ENCODE results near the gene PRDM12. TPM values are rescaled to one million over a fixed set of nuclear protein-coding genes. Genes with fewer than 3 reads are reported as not detected.

Gene PRDM12
- total RNA-seq, 1 experiment from 2014 or later: 0.28 TPM

DNA sequence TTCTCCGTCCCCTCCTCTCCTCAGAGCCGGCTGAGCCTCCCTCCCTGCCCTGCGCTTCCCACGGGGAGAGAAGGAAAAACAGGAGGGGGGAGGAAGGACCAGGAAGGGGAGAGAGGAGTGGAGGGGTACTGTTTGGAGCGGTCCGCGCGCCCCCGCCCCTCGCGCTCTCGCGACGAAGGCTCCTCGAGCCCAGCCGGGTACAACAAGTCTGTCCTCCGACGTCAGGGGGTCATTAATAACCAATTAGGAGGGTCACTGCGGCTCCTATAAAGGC lies 480 bp upstream of the PRDM12 start:
- no peaks in the 10 kb centered on the region for H3K9me3 Mint-ChIP-seq (ENCODE audit: unreplicated experiment)
- intact Hi-C loops (cut with micrococcal nuclease): no loop called here
- peaks cover 81% of the 10 kb centered on the region for H3K27me3 Mint-ChIP-seq (ENCODE audit: insufficient read depth, unreplicated experiment)
- H3K36me3 Mint-ChIP-seq (ENCODE audit: insufficient read depth, unreplicated experiment): no peaks in the 10 kb centered on the region
- no peak overlapping the region for H3K27ac Mint-ChIP-seq (ENCODE audit: low read depth, unreplicated experiment)
- DNase-seq (ENCODE audit: unreplicated experiment): no peak
- TF ChIP-seq, protein P1, sequence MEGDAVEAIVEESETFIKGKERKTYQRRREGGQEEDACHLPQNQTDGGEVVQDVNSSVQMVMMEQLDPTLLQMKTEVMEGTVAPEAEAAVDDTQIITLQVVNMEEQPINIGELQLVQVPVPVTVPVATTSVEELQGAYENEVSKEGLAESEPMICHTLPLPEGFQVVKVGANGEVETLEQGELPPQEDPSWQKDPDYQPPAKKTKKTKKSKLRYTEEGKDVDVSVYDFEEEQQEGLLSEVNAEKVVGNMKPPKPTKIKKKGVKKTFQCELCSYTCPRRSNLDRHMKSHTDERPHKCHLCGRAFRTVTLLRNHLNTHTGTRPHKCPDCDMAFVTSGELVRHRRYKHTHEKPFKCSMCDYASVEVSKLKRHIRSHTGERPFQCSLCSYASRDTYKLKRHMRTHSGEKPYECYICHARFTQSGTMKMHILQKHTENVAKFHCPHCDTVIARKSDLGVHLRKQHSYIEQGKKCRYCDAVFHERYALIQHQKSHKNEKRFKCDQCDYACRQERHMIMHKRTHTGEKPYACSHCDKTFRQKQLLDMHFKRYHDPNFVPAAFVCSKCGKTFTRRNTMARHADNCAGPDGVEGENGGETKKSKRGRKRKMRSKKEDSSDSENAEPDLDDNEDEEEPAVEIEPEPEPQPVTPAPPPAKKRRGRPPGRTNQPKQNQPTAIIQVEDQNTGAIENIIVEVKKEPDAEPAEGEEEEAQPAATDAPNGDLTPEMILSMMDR (IDR thresholded peaks at IDR 0.05; ENCODE audit: unreplicated experiment): no peak
- CTCF ChIA-PET: interaction anchor here (0.5 kb wide), 1 partner anchor 203 kb away, joined by 3 read pairs; no protein-coding TSS in a partner anchor
- H3K4me1 Mint-ChIP-seq (ENCODE audit: insufficient read depth, unreplicated experiment): no peaks in the 10 kb centered on the region
- no TSS peak for BruUV-seq (replicated peaks)
- POLR2A ChIA-PET: no interaction called here
- H3K4me3 Mint-ChIP-seq (ENCODE audit: unreplicated experiment): no peak overlapping the region

DNA sequence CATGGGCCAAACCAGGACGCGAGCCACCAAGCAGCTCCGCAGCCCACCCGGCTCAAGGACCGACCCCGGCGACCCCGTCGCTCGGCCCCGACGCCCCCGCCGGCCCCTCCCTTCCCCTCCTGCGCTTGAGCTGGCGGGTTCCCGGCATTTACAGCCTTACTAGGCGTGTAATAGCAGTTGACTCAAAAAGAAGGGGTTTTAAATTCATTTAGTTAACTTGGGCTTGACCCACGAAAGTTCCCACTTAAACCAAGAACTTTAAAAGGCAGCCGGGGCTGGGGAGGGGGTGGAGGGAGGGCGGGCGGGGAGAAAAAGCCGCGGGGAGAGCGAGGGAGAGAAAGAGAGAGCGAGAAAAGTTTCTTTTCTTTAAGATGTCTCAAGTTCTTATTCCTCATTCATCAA lies 636 bp downstream of the PRDM12 start:
- Mint-ChIP-seq H3K27me3 (ENCODE audit: insufficient read depth, unreplicated experiment) (peaks cover 69% of the 10 kb centered on the region), H3K36me3 (ENCODE audit: insufficient read depth, unreplicated experiment) (no peaks in the 10 kb centered on the region), H3K4me1 (ENCODE audit: insufficient read depth, unreplicated experiment) (no peaks in the 10 kb centered on the region), H3K9me3 (ENCODE audit: unreplicated experiment) (no peaks in the 10 kb centered on the region), H3K4me3 (ENCODE audit: unreplicated experiment) (no peak overlapping the region), H3K27ac (ENCODE audit: low read depth, unreplicated experiment) (no peak overlapping the region)
- no peak for DNase-seq (ENCODE audit: unreplicated experiment)
- BruUV-seq (replicated peaks): no TSS peak
- ChIA-PET CTCF (no interaction called here), POLR2A (no interaction called here)
- TF ChIP-seq, protein P1 (IDR thresholded peaks at IDR 0.05; ENCODE audit: unreplicated experiment): no peak
- intact Hi-C loops (cut with micrococcal nuclease): no loop called here

DNA sequence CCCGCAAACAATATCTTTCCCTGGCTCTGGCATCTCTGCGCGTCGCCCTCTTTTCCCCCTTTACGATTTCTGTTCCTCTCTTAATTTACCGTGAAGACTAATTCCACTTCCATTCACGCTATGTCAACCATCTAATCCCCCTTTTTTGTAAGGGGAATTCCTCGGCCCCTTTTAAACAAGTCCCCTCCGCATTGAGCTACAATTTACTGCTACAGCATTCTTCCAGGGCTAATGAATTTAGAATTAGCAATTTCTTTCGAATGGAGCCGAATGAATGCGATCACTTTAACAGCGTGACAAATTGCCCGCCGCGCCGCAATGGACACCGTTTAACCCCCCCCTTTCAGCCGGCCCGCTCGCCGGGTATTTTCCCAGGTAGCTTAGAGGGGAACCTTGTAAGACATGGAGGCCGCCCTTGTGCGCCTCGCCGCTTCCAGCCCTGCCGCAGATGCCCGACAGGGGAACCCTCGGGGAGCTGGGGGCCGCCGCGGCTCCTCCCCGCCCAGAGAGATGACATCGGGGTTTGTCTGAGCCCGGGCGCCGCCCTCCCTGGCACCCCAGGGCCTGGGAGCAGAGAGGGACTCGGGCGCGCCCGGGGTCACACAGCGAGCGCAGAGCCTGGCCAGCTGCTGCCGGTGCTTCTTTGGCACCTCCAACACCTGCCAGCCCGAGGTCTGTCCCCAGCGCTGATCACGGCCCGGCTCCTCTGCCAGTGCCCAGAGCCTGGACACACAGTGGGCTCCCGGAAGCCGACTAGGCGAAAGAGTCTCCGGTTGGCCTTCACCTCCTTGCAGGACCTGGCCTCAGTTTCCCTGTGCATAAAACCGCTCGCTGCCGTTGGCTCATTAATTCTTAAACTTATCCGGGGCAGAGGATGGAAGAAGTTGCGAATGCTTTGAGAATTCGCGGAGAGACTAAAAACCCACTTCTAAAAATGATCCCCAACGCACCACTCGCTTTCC lies 1.3 kb downstream of the PRDM12 start:
- Mint-ChIP-seq H3K27ac (ENCODE audit: low read depth, unreplicated experiment) (no peak overlapping the region), H3K36me3 (ENCODE audit: insufficient read depth, unreplicated experiment) (no peaks in the 10 kb centered on the region), H3K4me1 (ENCODE audit: insufficient read depth, unreplicated experiment) (no peaks in the 10 kb centered on the region), H3K9me3 (ENCODE audit: unreplicated experiment) (no peaks in the 10 kb centered on the region), H3K27me3 (ENCODE audit: insufficient read depth, unreplicated experiment) (peaks cover 66% of the 10 kb centered on the region), H3K4me3 (ENCODE audit: unreplicated experiment) (no peak overlapping the region)
- TF ChIP-seq, protein P1 (IDR thresholded peaks at IDR 0.05; ENCODE audit: unreplicated experiment): no peak
- POLR2A ChIA-PET: no interaction called here
- CTCF ChIA-PET: interaction anchor here (0.7 kb wide), 1 partner anchor 492 kb away, joined by 3 read pairs; no protein-coding TSS in a partner anchor
- no peak for DNase-seq (ENCODE audit: unreplicated experiment)
- intact Hi-C loops (cut with micrococcal nuclease): no loop called here
- BruUV-seq (replicated peaks): no TSS peak

DNA sequence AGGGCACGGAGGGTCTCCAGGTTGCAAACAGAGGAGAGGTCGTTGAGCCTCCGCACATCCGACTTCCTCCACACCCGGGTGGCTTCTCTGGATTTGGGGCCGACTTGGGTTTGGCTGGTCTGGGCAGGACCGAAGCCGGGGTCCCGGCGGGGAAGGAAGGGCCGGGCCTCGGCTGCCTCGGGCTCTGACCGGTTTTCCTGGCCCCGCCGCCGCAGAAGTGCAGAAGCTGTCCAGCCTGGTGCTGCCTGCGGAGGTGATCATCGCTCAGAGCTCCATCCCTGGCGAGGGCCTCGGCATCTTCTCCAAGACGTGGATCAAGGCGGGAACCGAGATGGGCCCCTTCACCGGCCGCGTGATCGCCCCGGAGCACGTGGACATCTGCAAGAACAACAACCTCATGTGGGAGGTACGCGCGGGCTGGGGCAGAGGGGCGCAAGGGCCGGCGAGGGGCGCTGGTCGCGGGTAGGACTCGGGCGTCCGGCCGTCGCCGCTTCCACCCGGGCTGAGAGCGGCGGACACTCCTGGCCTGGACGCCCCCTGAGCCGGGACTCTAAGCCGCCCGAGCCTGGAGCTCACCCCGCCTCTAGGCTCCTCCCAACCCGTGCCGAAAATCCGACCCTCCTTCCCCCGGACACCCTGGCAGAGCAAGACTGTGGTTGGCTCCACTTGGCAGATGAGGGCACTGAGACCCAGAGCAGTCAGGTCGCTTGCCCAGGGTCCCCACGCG lies 2.2 kb downstream of the PRDM12 start:
- H3K4me3 Mint-ChIP-seq (ENCODE audit: unreplicated experiment): no peak overlapping the region
- no peaks in the 10 kb centered on the region for H3K36me3 Mint-ChIP-seq (ENCODE audit: insufficient read depth, unreplicated experiment)
- no peak for DNase-seq (ENCODE audit: unreplicated experiment)
- CTCF ChIA-PET: interaction anchor here (0.7 kb wide), 2 partner anchors 23 to 493 kb away, joined by 3 to 4 read pairs; no protein-coding TSS in a partner anchor
- H3K27me3 Mint-ChIP-seq (ENCODE audit: insufficient read depth, unreplicated experiment): peaks cover 61% of the 10 kb centered on the region
- no peak overlapping the region for H3K27ac Mint-ChIP-seq (ENCODE audit: low read depth, unreplicated experiment)
- no TSS peak for BruUV-seq (replicated peaks)
- intact Hi-C loops (cut with micrococcal nuclease): no loop called here
- POLR2A ChIA-PET: no interaction called here
- H3K4me1 Mint-ChIP-seq (ENCODE audit: insufficient read depth, unreplicated experiment): no peaks in the 10 kb centered on the region
- no peaks in the 10 kb centered on the region for H3K9me3 Mint-ChIP-seq (ENCODE audit: unreplicated experiment)
- TF ChIP-seq, protein P1 (IDR thresholded peaks at IDR 0.05; ENCODE audit: unreplicated experiment): no peak
